Peyer's patch (tissue), 4 donors: ENCODE data around the gene ENPP1.
"Not testable (repeated sequence)": the region's sequence is repeated elsewhere in the genome, so short reads cannot be mapped to it uniquely, and the experiment has no call there.

Experiments
- POLR2A ChIP-seq, 2 donors: fragments of 450-650 bp; IDR thresholded peaks; one replicate each; pipeline ENCODE4 v1.5.1; 2017; ENCODE audit warnings: antibody characterized with exemption in 2 of 2, mild to moderate bottlenecking in 2 of 2, moderate library complexity in 2 of 2
- TF ChIP-seq, protein P1 (sequence below), 6 experiments: fragments of 450-650 bp in 4 of 6; fragments of 200-600 bp in 2 of 6; sonication (generic) in 1 of 6; IDR thresholded peaks; one replicate each; pipeline ENCODE4 v1.5.1; 2017 to 2019; ENCODE audit warnings: antibody characterized with exemption in 6 of 6, mild to moderate bottlenecking in 3 of 6, moderate library complexity in 1 of 6

DNA sequence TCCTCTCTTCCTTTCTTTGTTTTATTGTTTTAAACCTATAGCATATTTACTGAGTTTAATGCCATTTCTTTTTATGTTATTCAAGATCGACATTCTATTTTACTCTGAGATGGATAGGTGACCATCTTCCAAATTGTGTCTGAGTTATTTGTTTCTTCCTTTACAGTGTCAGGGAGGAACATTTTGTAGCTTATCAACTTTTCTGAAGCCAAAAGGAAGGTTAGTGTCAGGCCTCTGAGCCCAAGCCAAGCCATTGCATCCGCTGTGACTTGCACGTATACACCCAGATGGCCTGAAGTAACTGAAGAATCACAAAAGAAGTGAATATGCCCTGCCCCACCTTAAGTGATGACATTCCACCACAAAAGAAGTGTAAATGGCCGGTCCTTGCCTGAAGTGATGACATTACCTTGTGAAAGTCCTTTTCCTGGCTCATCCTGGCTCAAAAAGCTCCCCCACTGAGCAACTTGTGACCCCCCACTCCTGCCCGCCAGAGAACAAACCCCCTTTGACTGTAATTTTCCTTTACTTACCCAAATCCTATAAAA, 93.6 kb downstream of the ENPP1 start:
- TF ChIP-seq, protein P1, sequence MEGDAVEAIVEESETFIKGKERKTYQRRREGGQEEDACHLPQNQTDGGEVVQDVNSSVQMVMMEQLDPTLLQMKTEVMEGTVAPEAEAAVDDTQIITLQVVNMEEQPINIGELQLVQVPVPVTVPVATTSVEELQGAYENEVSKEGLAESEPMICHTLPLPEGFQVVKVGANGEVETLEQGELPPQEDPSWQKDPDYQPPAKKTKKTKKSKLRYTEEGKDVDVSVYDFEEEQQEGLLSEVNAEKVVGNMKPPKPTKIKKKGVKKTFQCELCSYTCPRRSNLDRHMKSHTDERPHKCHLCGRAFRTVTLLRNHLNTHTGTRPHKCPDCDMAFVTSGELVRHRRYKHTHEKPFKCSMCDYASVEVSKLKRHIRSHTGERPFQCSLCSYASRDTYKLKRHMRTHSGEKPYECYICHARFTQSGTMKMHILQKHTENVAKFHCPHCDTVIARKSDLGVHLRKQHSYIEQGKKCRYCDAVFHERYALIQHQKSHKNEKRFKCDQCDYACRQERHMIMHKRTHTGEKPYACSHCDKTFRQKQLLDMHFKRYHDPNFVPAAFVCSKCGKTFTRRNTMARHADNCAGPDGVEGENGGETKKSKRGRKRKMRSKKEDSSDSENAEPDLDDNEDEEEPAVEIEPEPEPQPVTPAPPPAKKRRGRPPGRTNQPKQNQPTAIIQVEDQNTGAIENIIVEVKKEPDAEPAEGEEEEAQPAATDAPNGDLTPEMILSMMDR (IDR thresholded peaks at IDR 0.05), result not testable (repeated sequence)
- not testable (repeated sequence) for TF ChIP-seq POLR2A (IDR thresholded peaks at IDR 0.05)
